Ovary (tissue), 3 donors: ENCODE measurements around the gene VENTX.

Source experiments
- EP300 ChIP-seq: sonication (generic); formaldehyde crosslinking; IDR thresholded peaks from one replicate; pipeline ENCODE4 v1.6.1; 2017; ENCODE audit warnings: antibody characterized with exemption
- POLR2A ChIP-seq: fragments of 450-650 bp; IDR thresholded peaks from one replicate; pipeline ENCODE4 v1.6.1; 2017; ENCODE audit warnings: antibody characterized with exemption, mild to moderate bottlenecking, moderate library complexity
- TF ChIP-seq, protein P1 (sequence below), 3 donors: fragments of 450-650 bp in 2 of 3; fragments of 200-600 bp in 1 of 3; IDR thresholded peaks; one replicate each; pipeline versions ENCODE4 v1.5.1 to v1.8.0; 2016 to 2022; ENCODE audit warnings: antibody characterized with exemption in 3 of 3, mild to moderate bottlenecking in 1 of 3
- donor health status: DM: no; HTN: no; CAD: no.

DNA sequence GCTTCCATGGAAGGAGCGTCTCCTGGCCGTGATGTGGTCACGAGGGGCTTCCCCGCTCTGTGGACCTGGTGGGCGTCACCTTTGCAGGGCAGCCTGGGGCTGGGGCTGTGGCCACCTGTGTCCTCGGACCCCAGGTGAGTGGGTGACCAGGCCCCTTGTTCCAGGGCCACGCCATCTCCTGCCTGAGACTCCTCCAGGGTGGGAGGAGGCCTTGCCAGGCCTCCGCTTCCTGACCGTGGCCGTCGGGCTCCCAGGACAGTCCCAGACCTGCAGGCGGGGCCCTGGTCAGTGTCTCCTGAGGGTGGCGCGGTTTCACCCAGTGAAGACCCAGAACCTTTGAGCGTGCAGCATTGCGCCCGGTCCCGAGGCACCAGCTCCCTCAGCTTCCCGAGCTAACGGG is 28.0 kb upstream of the VENTX start:
- TF ChIP-seq, protein P1, sequence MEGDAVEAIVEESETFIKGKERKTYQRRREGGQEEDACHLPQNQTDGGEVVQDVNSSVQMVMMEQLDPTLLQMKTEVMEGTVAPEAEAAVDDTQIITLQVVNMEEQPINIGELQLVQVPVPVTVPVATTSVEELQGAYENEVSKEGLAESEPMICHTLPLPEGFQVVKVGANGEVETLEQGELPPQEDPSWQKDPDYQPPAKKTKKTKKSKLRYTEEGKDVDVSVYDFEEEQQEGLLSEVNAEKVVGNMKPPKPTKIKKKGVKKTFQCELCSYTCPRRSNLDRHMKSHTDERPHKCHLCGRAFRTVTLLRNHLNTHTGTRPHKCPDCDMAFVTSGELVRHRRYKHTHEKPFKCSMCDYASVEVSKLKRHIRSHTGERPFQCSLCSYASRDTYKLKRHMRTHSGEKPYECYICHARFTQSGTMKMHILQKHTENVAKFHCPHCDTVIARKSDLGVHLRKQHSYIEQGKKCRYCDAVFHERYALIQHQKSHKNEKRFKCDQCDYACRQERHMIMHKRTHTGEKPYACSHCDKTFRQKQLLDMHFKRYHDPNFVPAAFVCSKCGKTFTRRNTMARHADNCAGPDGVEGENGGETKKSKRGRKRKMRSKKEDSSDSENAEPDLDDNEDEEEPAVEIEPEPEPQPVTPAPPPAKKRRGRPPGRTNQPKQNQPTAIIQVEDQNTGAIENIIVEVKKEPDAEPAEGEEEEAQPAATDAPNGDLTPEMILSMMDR (IDR thresholded peaks at IDR 0.05), result no peak
- TF ChIP-seq POLR2A (no peak), EP300 (no peak)
